ENCODE data around the gene GALNT17. TPM values are rescaled to one million over a fixed set of nuclear protein-coding genes. Genes with fewer than 3 reads are reported as not detected.
"Not testable (repeated sequence)": the region's sequence is repeated elsewhere in the genome, so short reads cannot be mapped to it uniquely, and the experiment has no call there.

The GALNT17 gene
- total RNA-seq, 1 donor = not detected

GRCh38 chr7:71721742-71722141 is 589.8 kb downstream of the GALNT17 start:
- DNase-seq (ENCODE audit: low read depth) = no peak

GRCh38 chr7:71723859-71724258 is 591.9 kb downstream of the GALNT17 start:
- TF ChIP-seq, protein P1, sequence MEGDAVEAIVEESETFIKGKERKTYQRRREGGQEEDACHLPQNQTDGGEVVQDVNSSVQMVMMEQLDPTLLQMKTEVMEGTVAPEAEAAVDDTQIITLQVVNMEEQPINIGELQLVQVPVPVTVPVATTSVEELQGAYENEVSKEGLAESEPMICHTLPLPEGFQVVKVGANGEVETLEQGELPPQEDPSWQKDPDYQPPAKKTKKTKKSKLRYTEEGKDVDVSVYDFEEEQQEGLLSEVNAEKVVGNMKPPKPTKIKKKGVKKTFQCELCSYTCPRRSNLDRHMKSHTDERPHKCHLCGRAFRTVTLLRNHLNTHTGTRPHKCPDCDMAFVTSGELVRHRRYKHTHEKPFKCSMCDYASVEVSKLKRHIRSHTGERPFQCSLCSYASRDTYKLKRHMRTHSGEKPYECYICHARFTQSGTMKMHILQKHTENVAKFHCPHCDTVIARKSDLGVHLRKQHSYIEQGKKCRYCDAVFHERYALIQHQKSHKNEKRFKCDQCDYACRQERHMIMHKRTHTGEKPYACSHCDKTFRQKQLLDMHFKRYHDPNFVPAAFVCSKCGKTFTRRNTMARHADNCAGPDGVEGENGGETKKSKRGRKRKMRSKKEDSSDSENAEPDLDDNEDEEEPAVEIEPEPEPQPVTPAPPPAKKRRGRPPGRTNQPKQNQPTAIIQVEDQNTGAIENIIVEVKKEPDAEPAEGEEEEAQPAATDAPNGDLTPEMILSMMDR (IDR thresholded peaks at IDR 0.05; ENCODE audit: insufficient read depth, low read depth, low read length) = no peak
- no peak overlapping the region for H3K4me3 ChIP-seq (ENCODE audit: low read depth, low read length)
- no peak for DNase-seq (ENCODE audit: low read depth)

More at GRCh38 chr7:71721742-71722141, 589.8 kb downstream of the GALNT17 start:
- TF ChIP-seq, protein P1 (IDR thresholded peaks at IDR 0.05; ENCODE audit: insufficient read depth, low read depth, low read length) = no peak
- no peak overlapping the region for H3K4me3 ChIP-seq (ENCODE audit: low read depth, low read length)

GRCh38 chr7:71727347-71727746 is 595.4 kb downstream of the GALNT17 start:
- H3K4me3 ChIP-seq (ENCODE audit: low read depth, low read length) = no peak overlapping the region
- no peak for DNase-seq (ENCODE audit: low read depth)
- TF ChIP-seq, protein P1 (IDR thresholded peaks at IDR 0.05; ENCODE audit: insufficient read depth, low read depth, low read length) = no peak

DNA sequence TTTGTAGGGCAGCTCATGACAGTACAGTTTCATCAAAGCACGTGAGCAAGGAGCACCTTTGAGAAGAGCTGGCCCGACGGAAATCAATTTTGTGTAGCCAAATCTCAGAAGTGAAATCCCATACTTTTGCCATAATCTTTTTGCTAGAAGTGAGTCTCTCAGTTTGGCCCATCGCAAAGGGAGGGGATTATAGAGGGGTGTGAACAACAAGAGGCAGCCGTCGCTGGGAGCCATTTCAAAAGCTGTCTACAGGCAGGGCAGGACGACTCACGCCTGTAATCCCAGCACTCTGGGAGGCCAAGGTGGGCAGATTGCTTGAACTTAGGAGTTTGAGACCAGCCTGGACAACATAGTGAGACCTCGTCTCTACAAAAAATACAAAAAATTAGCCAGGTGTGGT is 599.8 kb downstream of the GALNT17 start:
- no peak overlapping the region for H3K4me3 ChIP-seq (ENCODE audit: low read depth, low read length)
- no peak for DNase-seq (ENCODE audit: low read depth)
- TF ChIP-seq, protein P1 (IDR thresholded peaks at IDR 0.05; ENCODE audit: insufficient read depth, low read depth, low read length) = no peak

- peak; percentile 50 for DNase-seq (ENCODE audit: low read depth)
- no peak overlapping the region for H3K4me3 ChIP-seq (ENCODE audit: low read depth, low read length)
- TF ChIP-seq, protein P1 (IDR thresholded peaks at IDR 0.05; ENCODE audit: insufficient read depth, low read depth, low read length) = peak; percentile 78
Observed at GRCh38 chr7:71733107-71733870, 601.3 kb downstream of the GALNT17 start.

DNA sequence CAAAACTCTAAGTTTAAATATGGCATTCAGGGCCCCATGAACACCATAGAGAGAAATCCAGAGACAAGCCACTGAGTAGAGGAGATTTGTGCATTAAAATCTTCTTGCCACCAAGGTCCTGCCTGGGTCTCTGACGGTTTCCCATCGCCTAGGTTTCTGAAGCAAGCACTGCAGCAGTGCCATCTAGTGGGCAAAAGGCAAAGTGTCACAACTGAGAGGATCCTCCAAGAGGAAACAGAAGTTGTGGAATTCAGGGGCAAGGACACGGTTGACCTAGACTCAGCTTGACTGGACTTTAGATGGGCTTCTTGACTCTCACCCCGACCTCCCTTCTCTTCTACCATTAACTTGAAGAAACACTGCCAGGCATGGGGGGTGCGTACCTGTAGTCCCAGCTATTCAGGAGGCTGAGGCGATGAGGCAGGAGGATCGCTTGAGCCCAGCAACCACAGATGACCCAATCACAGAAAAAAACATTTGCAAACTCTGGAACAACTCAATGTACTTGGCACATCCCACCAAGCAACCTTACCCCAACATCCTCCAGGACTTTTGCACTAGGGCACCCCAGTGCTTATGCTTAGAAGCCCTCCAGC is 604.1 kb downstream of the GALNT17 start:
- no peak overlapping the region for H3K4me3 ChIP-seq (ENCODE audit: low read depth, low read length)
- peak; percentile 56 for DNase-seq (ENCODE audit: low read depth)
- TF ChIP-seq, protein P1 (IDR thresholded peaks at IDR 0.05; ENCODE audit: insufficient read depth, low read depth, low read length) = peak; percentile 90

- not testable (repeated sequence) for DNase-seq (ENCODE audit: low read depth); H3K4me3 ChIP-seq (ENCODE audit: low read depth, low read length)
Observed at GRCh38 chr7:71737931-71738540, 606.1 kb downstream of the GALNT17 start.

All from fibroblast of villous mesenchyme (primary cell).